Natural killer cell (primary cell): ENCODE data around the gene MRPL20. TPM values are rescaled to one million over a fixed set of nuclear protein-coding genes. Genes with fewer than 3 reads are reported as not detected.

ENCODE experiments used
- ATAC-seq, 3 donors: fragments of 150-1000 bp in 2 of 3; fragments of 200-7000 bp in 1 of 3; cut with Tn5 transposase; 1 replicate in 1 of 3; 2 replicates in 2 of 3; pipeline ENCODE4 v1.10.0; 2021; ENCODE audit warnings: mild to moderate bottlenecking in 2 of 3, moderate library complexity in 2 of 3
- DNase-seq, 2 donors: peaks; one replicate each; pipeline versions ENCODE4 v3.0.0 to v3.0.0-alpha.2; 2013 to 2021; ENCODE audit warnings: mixed read lengths in 1 of 2
- H3K27ac ChIP-seq: one replicate; pipeline ENCODE4 v1.5.1; 2013; ENCODE audit warnings: mild to moderate bottlenecking, low read length
- H3K27me3 ChIP-seq: one replicate; pipeline ENCODE4 v1.6.1; 2013; ENCODE audit warnings: low read length; ENCODE audit not compliant: control insufficient read depth, insufficient read depth
- H3K36me3 ChIP-seq: one replicate; pipeline ENCODE4 v1.6.1; 2013; ENCODE audit warnings: low read length; ENCODE audit not compliant: control insufficient read depth, insufficient read depth
- H3K4me1 ChIP-seq: one replicate; pipeline ENCODE4 v1.6.1; 2013; ENCODE audit warnings: low read length; ENCODE audit not compliant: control insufficient read depth, insufficient read depth
- H3K4me3 ChIP-seq: one replicate; pipeline ENCODE4 v1.5.1; 2013; ENCODE audit warnings: low read length
- H3K9me3 ChIP-seq: one replicate; pipeline ENCODE4 v1.6.1; 2013; ENCODE audit warnings: low read length; ENCODE audit not compliant: control insufficient read depth, insufficient read depth
- H3K27ac Mint-ChIP-seq, 2 donors: one replicate each; pipeline ENCODE4 v1.8.0; 2022; ENCODE audit warnings: mild to moderate bottlenecking in 2 of 2, mixed read lengths in 2 of 2, moderate library complexity in 1 of 2
- H3K27me3 Mint-ChIP-seq, 2 donors: one replicate each; pipeline ENCODE4 v1.8.0; 2022; ENCODE audit warnings: low read depth in 2 of 2, mixed read lengths in 2 of 2
- H3K36me3 Mint-ChIP-seq: one replicate; pipeline ENCODE4 v1.8.0; 2022; ENCODE audit warnings: mixed read lengths
- H3K4me1 Mint-ChIP-seq, 2 donors: one replicate each; pipeline ENCODE4 v1.8.0; 2022; ENCODE audit warnings: mixed read lengths in 2 of 2
- H3K4me3 Mint-ChIP-seq: one replicate; pipeline ENCODE4 v1.8.0; 2022; ENCODE audit warnings: mild to moderate bottlenecking, moderate library complexity, mixed read lengths
- H3K9me3 Mint-ChIP-seq, 2 donors: one replicate each; pipeline ENCODE4 v1.8.0; 2022; ENCODE audit warnings: mixed read lengths in 2 of 2
- CTCF ChIP-seq: fragments of 200-600 bp; IDR thresholded peaks from one replicate; pipeline ENCODE4 v1.8.0; 2022; ENCODE audit warnings: antibody characterized with exemption
- WGBS: methylation state at CpG from one replicate; pipeline ENCODE4 v1.1.7; 2013; ENCODE audit warnings: missing lambda C conversion rate; ENCODE audit not compliant: insufficient coverage; 5-methylcytosine and 5-hydroxymethylcytosine counted together
- intact Hi-C: fragments of 100-400 bp; cut with micrococcal nuclease; formaldehyde crosslinking; loops from one replicate; pipeline ENCODE4 v1.14.2; 2022
- total RNA-seq, 4 donors: library from RNA; stranded (reverse); fragments of 120-200 nt in 1 of 4; gene quantifications; one replicate each; pipeline versions ENCODE4 v1.2.3 to v1.2.4, GENCODE V29; 2013 to 2022

MRPL20 gene
- total RNA-seq, 3 donors from 2014 or later (not counting 1 experiment from before 2014, with no cell fraction given) = 90.9 to 111 (median 92.7) TPM

- intact Hi-C loops = no loop called here
Observed at GRCh38 chr1:1373051-1373814, 33.9 kb downstream of the MRPL20 start.

GRCh38 chr1:1371746-1372711, 35.1 kb downstream of the MRPL20 start:
- no peak overlapping the region for H3K4me3 ChIP-seq

More at GRCh38 chr1:1373051-1373814, 33.9 kb downstream of the MRPL20 start:
- Histone ChIP-seq H3K4me3 (no peak overlapping the region), H3K27ac (no peak overlapping the region), H3K9me3 (no peaks in the 10 kb centered on the region), H3K36me3 (peaks cover 9% of the 10 kb centered on the region), H3K27me3 (no peaks in the 10 kb centered on the region), H3K4me1 (peaks cover 49% of the 10 kb centered on the region)
- ATAC-seq (no peak), DNase-seq (no peak)
- TF ChIP-seq CTCF = no peak
- Mint-ChIP-seq H3K36me3 (no peaks in the 10 kb centered on the region), H3K4me3 (peak overlapping the region; percentile 57), H3K27ac (peak overlapping the region; percentile 38 to 60), H3K27me3 (no peaks in the 10 kb centered on the region), H3K4me1 (peaks cover 10 to 27% of the 10 kb centered on the region in 2 donors), H3K9me3 (no peaks in the 10 kb centered on the region)
- 92% methylated on average over 26 of the region's 26 CpGs for WGBS

GRCh38 chr1:1371364-1371745, 35.7 kb downstream of the MRPL20 start:
- Mint-ChIP-seq H3K4me1 (peaks cover 10 to 27% of the 10 kb centered on the region in 2 donors), H3K27me3 (no peaks in the 10 kb centered on the region), H3K9me3 (no peaks in the 10 kb centered on the region), H3K4me3 (peak overlapping the region; percentile 32), H3K36me3 (no peaks in the 10 kb centered on the region), H3K27ac (peak overlapping the region in 1 of 2 donors; percentile 79)
- H3K4me1 ChIP-seq = peaks cover 49% of the 10 kb centered on the region
- intact Hi-C loops = no loop called here
- no peaks in the 10 kb centered on the region for H3K9me3 ChIP-seq
- no peaks in the 10 kb centered on the region for H3K27me3 ChIP-seq
- TF ChIP-seq CTCF = no peak
- ATAC-seq (peak; percentile 54 to 72 (median 59)), DNase-seq (peak; percentile 64 to 93)
- peak overlapping the region; percentile 65 for H3K27ac ChIP-seq
- no peak overlapping the region for H3K4me3 ChIP-seq
- H3K36me3 ChIP-seq = peaks cover 9% of the 10 kb centered on the region
- WGBS = 7% methylated on average over 12 of the region's 12 CpGs

More at GRCh38 chr1:1371746-1372711, 35.1 kb downstream of the MRPL20 start:
- H3K9me3 Mint-ChIP-seq = no peaks in the 10 kb centered on the region
- Histone ChIP-seq H3K27me3 (no peaks in the 10 kb centered on the region), H3K4me1 (peaks cover 49% of the 10 kb centered on the region), H3K9me3 (no peaks in the 10 kb centered on the region), H3K27ac (peak overlapping the region; percentile 65), H3K36me3 (peaks cover 9% of the 10 kb centered on the region)
- no peaks in the 10 kb centered on the region for H3K36me3 Mint-ChIP-seq
- peak overlapping the region; percentile 67 for H3K4me3 Mint-ChIP-seq
- H3K27ac Mint-ChIP-seq = peak overlapping the region; percentile 38 to 79
- peaks cover 10 to 27% of the 10 kb centered on the region in 2 donors for H3K4me1 Mint-ChIP-seq
- 30% methylated on average over 26 of the region's 26 CpGs for WGBS
- intact Hi-C loops = no loop called here
- peak; percentile 83 for TF ChIP-seq CTCF
- DNase-seq (peak; percentile 76 to 84), ATAC-seq (peak; percentile 34 to 62 (median 40))
- no peaks in the 10 kb centered on the region for H3K27me3 Mint-ChIP-seq
